Brain microvascular endothelial cell (primary cell): ENCODE measurements around the gene TAS2R19.
"Not testable (repeated sequence)": the region's sequence is repeated elsewhere in the genome, so short reads cannot be mapped to it uniquely, and the experiment has no call there.

ENCODE experiments used
- DNase-seq: peaks from one replicate; pipeline ENCODE4 v3.0.0-alpha.2; 2020
- H3K27ac ChIP-seq: fragments of 250-450 bp; sonication (Bioruptor Pico); 2 replicates; pipeline ENCODE4 v1.5.1; 2020; ENCODE audit warnings: mild to moderate bottlenecking, moderate library complexity
- H3K27me3 ChIP-seq: fragments of 250-450 bp; sonication (Bioruptor Pico); replicated peaks from 2 replicates; pipeline ENCODE4 v1.5.1; 2020; ENCODE audit warnings: mild to moderate bottlenecking
- H3K36me3 ChIP-seq: fragments of 250-450 bp; sonication (Bioruptor Pico); replicated peaks from 2 replicates; pipeline ENCODE4 v1.5.1; 2020; ENCODE audit warnings: mild to moderate bottlenecking
- H3K4me3 ChIP-seq: 2 replicates; pipeline ENCODE4 v1.5.1; 2011; ENCODE audit warnings: low read depth, mild to moderate bottlenecking, control low read depth, low read length, moderate library complexity
- in situ Hi-C: cut with HindIII; loops from 2 replicates; pipeline ENCODE4 v1.10.0; 2017; ENCODE audit warnings: low sequenced_read_pairs, low pct_ligation_motif_present
- TF ChIP-seq, protein P1 (sequence below): IDR thresholded peaks from 2 replicates; pipeline ENCODE4 v1.5.1; 2011; ENCODE audit warnings: low read depth, mild to moderate bottlenecking, moderate library complexity, low read length, control low read depth, inconsistent platforms; ENCODE audit errors: missing control alignments

Gene TAS2R19

DNA sequence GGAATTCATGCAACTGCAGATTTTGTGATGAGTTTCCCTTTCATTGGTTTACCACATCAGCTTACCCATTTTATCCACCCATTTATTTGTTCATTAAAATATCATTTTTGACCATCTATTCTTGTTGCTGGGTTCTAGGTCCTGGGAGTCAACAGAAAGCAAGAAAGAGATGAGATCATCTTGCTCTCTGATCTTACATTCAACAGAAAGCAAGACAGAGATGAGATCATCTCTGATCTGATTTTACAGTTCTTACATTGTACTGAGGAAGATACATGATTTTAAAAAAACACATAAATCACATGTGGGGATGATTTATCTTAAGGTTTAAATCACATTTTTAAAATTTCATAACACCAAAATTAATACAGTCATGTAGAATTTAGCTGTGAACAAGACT, 37.4 kb upstream of the TAS2R19 start:
- H3K4me3 ChIP-seq = no peak overlapping the region
- H3K27me3 ChIP-seq = no peaks in the 10 kb centered on the region
- no peak for DNase-seq
- TF ChIP-seq, protein P1, sequence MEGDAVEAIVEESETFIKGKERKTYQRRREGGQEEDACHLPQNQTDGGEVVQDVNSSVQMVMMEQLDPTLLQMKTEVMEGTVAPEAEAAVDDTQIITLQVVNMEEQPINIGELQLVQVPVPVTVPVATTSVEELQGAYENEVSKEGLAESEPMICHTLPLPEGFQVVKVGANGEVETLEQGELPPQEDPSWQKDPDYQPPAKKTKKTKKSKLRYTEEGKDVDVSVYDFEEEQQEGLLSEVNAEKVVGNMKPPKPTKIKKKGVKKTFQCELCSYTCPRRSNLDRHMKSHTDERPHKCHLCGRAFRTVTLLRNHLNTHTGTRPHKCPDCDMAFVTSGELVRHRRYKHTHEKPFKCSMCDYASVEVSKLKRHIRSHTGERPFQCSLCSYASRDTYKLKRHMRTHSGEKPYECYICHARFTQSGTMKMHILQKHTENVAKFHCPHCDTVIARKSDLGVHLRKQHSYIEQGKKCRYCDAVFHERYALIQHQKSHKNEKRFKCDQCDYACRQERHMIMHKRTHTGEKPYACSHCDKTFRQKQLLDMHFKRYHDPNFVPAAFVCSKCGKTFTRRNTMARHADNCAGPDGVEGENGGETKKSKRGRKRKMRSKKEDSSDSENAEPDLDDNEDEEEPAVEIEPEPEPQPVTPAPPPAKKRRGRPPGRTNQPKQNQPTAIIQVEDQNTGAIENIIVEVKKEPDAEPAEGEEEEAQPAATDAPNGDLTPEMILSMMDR = no peak
- H3K27ac ChIP-seq = no peak overlapping the region
- in situ Hi-C loops = no loop called here
- no peaks in the 10 kb centered on the region for H3K36me3 ChIP-seq

GRCh38 chr12:11059041-11059440, 36.6 kb upstream of the TAS2R19 start:
- DNase-seq = no peak
- in situ Hi-C loops = no loop called here
- no peak overlapping the region for H3K4me3 ChIP-seq
- H3K27ac ChIP-seq = no peak overlapping the region
- TF ChIP-seq, protein P1 = no peak
- H3K27me3 ChIP-seq = no peaks in the 10 kb centered on the region
- no peaks in the 10 kb centered on the region for H3K36me3 ChIP-seq

- no peak overlapping the region for H3K27ac ChIP-seq
- H3K27me3 ChIP-seq = no peaks in the 10 kb centered on the region
- no peak overlapping the region for H3K4me3 ChIP-seq
- no peak for DNase-seq
- TF ChIP-seq, protein P1 = no peak
- in situ Hi-C loops = no loop called here
- H3K36me3 ChIP-seq = no peaks in the 10 kb centered on the region
These were observed 32.9 kb upstream of the TAS2R19 start for GRCh38 chr12:11055306-11055705.

DNA sequence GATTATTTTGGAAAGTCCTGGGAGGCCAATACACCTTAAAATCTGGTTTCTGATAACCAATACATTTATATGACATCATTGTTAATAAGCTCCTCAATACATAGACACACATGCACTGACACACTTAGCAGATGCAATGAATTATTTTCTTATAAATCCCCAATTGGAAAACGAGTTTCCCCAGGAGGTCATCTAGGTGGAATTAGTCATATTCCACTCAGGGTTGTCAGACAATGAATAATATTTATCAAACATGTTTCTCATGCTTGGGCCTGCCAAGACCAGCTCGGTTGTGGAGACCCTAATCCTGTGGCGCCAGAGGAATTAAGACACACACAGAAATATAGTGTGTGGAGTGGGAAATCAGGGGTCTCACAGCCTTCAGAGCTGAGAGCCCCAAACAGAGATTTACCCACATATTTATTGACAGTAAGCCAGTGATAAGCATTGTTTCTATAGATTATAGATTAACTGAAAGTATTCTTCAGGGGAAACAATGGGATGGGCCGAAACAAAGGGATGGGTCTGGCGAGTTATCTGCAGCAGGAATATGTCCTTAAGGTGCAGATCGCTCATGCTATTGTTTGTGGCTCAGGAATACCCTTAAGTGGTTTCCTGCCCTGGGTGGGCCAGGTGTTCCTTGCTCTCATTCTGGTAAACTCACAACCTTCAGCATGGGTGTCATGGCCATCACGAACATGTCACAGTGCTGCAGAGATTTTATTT, 27.5 kb upstream of the TAS2R19 start:
- H3K27ac ChIP-seq, DNase-seq, in situ Hi-C loops, H3K4me3 ChIP-seq, H3K27me3 ChIP-seq, H3K36me3 ChIP-seq: not testable (repeated sequence)

- in situ Hi-C loops, H3K27me3 ChIP-seq, DNase-seq, H3K4me3 ChIP-seq, H3K27ac ChIP-seq, H3K36me3 ChIP-seq: not testable (repeated sequence)
These were observed 18.9 kb upstream of the TAS2R19 start for GRCh38 chr12:11041366-11041765.

- TF ChIP-seq, protein P1 = no peak
- Histone ChIP-seq H3K36me3 (no peaks in the 10 kb centered on the region), H3K27me3 (no peaks in the 10 kb centered on the region), H3K27ac (no peak overlapping the region), H3K4me3 (no peak overlapping the region)
- in situ Hi-C loops = no loop called here
- no peak for DNase-seq
These were observed 17.7 kb upstream of the TAS2R19 start for GRCh38 chr12:11040162-11040561.

GRCh38 chr12:11039171-11039570, 16.8 kb upstream of the TAS2R19 start:
- Histone ChIP-seq H3K27ac (no peak overlapping the region), H3K36me3 (no peaks in the 10 kb centered on the region), H3K27me3 (no peaks in the 10 kb centered on the region), H3K4me3 (no peak overlapping the region)
- in situ Hi-C loops = no loop called here
- TF ChIP-seq, protein P1 = no peak
- no peak for DNase-seq

GRCh38 chr12:11033959-11034358, 11.5 kb upstream of the TAS2R19 start:
- H3K27me3 ChIP-seq, H3K4me3 ChIP-seq, H3K36me3 ChIP-seq, in situ Hi-C loops, DNase-seq, H3K27ac ChIP-seq: not testable (repeated sequence)
